HG03196 (cell line): ENCODE data around the gene SDK1.
"Not testable (repeated sequence)": the region's sequence is repeated elsewhere in the genome, so short reads cannot be mapped to it uniquely, and the experiment has no call there.

Source experiments
- ATAC-seq: cut with Tn5 transposase; IDR thresholded peaks from one replicate; pipeline ENCODE4 v1.9.1; 2021; ENCODE audit not compliant: unreplicated experiment

Gene SDK1

DNA sequence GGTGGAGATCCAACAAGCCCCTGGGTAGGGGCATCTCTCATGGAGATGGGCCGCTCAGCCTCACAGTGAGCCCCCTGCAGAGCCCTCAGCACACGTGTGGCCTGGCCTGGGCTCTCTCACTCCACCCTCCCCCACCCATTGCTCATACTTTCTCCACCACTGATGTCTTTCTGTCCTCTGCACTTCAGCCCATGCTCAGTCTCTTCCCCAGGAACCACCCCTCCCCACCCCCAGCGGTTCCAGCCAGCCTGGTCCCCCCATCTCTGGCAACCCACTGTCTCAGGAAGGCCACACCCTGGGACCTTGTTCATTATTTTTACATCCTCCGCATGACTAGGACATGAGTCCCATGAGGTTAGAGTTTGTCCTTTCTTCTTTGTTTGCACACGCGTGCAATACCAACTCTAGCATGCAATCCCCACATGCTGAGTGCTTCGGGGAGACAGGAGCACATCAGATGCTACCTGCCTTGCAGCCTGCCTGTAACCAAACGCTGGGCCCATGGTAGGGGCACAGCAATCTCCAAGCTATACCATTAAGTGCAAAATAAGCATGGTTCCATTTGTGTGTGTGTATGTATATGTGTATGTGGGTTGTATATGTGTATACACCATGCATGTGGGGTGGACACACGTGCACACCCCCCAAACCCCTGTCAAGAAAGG lies 972.6 kb downstream of the SDK1 start:
- no peak for ATAC-seq

DNA sequence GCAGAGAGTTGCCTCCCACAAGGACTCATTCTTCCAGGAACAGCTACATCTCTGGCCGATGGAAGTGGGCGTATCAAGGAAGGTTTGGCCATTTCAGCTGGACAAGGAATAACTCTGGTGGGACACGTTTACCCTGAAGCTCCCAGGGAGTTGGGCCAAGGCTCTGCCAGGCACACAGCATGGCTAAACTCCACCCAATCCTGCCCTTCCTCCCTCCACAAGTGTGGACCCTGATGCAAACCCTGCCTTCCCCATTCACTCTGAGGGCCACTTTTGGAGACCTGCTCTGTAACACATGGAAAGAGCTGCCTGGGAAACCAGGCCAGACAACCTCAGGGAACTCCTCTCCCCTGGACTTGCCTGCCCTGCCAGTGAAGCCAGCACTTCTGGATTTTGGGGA lies 973.2 kb downstream of the SDK1 start:
- no peak for ATAC-seq

DNA sequence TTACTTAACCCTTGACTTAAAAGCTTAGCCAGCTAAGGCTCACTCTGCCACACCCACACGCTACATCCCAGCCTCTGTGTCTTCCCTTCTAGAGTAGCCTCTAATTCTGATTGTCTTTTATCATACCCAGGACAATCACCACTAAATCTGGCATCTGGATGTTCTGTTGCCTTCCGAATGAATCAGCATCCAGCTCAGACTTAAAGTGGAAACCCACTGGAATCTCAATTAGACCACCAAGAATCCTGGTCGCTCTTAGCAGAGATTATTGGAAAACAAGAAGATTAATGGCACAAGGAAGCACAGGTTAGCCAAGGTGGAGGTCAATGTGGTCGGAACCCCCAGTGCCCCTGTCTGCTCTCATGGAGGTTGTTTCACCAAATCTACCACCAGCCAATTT lies 976.9 kb downstream of the SDK1 start:
- ATAC-seq, result no peak

DNA sequence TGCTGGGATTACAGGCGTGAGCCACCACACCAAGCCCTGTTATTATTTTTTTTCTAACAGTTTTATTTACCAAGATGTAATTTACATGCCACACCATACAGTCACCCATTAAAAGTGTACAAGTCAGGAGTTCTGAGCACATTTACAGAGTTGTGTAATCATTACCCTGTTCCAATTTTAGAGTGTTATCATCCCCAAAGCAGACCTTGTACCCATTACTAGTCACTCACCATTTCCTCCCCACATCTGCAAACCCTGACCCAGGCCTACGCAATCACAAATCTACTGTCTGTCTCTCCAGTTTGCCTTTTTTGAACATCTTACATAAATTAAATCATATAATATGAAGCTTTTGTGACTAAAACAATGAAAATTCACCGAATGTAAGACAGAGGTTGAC lies 978.2 kb downstream of the SDK1 start:
- ATAC-seq, result no peak

DNA sequence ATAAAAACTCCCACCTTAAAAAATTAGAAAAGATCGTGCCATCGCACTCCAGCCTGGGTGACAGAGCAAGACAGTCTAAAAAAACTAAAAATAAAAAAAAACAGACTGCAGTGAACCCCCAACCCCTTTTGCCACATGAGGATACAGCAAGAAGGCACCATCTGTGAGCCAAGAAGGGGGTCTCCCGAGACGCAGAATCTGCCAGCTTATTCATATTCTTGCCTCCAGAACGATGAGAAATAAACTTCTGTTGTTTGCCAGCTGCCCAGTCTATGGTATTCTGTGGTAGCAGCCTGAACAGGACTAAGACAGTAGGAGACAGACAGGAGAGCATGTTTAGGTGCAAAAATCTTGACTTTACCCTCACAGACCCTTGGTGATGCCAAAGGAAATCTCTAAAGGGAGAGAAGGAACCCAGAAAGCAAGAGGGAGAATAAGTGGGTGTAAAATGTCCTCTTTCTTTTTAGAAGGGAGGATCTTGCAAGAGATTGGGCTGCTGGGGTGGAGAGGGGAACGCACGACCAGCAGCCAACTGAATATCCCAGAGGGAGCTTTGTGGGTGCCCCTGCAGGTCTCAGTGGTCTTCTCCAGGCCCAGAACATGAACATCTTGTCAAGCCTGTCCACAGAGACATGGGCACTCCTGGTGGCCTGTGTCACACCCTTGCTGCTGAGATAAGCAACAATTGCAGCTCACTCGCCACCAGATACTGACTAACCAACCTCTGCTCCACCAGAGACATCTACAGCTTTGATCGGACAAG lies 980.4 kb downstream of the SDK1 start:
- no peak for ATAC-seq

DNA sequence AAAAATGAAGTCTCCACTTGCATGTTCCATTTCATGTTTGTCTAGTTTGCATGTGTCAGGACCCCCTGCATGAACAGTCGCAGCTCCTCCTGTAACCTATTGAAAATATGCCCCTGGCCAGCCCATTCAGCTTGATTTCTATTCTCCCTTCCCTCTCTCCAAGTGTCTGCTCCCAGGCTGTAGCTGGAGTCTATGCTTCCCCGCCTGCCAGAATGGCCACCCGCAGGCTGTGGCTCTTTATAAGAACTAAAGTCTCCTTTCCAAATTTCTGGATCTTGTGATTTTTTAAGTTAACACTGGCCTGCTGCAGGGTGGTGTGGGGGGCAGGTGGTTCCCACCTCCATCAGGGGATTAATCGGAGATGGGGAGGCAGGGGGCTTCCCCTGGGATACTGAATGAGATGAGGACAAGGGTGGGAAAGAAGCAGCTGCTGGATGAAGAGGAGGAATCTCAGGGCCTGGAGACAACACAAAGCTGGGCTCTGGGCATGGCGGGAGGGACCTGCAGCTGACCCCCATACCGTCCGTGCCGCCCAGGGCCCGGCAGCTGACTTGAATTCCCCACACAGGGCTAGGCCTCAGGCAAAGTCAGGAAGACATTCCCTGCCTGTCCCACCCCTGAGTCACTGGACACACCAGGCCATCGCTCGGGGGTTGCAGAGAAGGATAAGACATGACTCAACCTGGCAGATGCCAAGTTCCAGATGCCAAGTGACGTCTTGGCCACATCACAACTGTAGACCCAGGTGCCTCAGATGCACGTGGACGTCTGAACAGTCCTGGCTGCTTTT lies 981.6 kb downstream of the SDK1 start:
- no peak for ATAC-seq

- ATAC-seq, result no peak
These were observed 985.3 kb downstream of the SDK1 start for GRCh38 chr7:4286351-4286750.

GRCh38 chr7:4288791-4289394 lies 987.8 kb downstream of the SDK1 start:
- no peak for ATAC-seq

GRCh38 chr7:4297165-4297917 lies 996.3 kb downstream of the SDK1 start:
- ATAC-seq, result no peak

DNA sequence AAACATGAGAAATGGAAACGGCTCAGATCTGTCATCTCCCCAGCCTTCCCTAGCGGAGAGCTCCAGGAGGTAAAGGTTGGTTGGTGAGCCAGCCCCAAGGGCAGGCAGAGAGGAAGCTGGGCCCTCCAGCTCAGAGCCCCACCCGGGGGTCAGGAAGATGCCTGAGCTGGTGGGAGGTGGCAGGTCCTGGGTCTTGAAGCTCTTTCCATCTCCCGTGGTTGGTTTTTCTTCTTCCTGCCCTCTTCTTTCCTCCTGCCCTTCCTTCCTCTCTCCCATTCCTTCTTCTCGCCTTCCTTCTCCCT lies 996.8 kb downstream of the SDK1 start:
- no peak for ATAC-seq

DNA sequence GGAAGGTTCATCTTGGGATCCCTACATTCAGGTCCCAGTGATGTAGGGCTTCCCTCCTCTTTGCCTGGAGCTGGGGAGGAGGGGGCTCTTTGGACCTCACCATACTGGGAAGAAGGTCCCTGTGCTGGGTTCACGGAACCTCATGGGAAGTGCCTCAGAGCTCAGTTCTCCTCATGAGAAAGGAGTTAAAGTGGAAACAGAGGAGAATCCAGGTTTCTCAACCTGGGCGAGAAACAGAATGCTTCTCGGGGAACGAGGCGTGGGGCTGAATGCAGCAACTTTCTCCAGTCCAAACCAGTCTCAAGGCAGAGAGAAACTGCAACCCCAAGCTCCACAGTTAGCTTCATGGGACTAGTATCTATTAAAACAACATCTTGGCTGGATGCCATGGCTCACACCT lies 998.4 kb downstream of the SDK1 start:
- no peak for ATAC-seq

- no peak for ATAC-seq
These were observed 1001.3 kb downstream of the SDK1 start for GRCh38 chr7:4302203-4302905.

GRCh38 chr7:4307316-4308204 lies 1006.5 kb downstream of the SDK1 start:
- no peak for ATAC-seq

GRCh38 chr7:4308205-4308590 lies 1007.1 kb downstream of the SDK1 start:
- ATAC-seq, result no peak

DNA sequence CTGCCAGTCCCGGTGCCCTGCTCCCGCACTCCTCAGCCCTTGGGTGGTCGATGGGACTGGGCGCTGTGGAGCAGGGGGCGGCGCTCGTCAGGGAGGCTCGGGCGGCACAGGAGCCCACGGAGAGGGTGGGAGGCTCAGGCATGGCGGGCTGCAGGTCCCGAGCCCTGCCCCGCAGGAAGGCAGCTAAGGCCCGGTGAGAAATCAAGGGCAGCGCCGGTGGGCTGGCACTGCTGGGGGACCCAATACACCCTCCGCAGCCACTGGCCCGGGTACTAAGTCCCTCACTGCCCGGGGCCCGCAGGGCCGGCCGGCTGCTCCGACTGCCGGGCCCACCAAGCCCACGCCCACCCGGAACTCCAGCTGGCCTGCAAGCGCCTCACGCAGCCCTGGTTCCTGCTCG lies 1012.9 kb downstream of the SDK1 start:
- ATAC-seq, result not testable (repeated sequence)

DNA sequence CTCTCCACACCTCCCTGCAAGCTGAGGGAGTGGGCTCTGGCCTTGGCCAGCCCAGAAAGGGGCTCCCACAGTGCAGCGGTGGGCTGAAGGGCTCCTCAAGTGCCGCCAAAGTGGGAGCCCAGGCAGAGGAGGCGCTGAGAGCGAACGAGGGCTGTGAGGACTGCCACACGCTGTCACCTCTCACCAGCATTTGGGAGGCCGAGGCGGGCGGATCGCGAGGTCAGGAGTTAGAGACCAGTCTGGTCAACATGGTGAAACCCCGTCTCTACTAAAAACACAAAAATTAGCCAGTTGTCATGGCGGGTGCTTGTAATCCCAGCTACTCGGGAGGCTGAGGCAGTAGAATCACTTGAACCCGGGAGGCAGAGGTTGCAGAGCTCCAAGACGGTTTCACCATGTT lies 1013.3 kb downstream of the SDK1 start:
- not testable (repeated sequence) for ATAC-seq
